Small intestine (tissue), 7 donors: Measurements from ENCODE around the gene PXK. TPM values are rescaled to one million over a fixed set of nuclear protein-coding genes. Genes with fewer than 3 reads are reported as not detected.
"Not testable (repeated sequence)": the region's sequence is repeated elsewhere in the genome, so short reads cannot be mapped to it uniquely, and the experiment has no call there.

Experiments used
- DNase-seq, 2 donors: peaks; one replicate each; pipeline versions ENCODE4 v3.0.0 to v3.0.0-alpha.2; 2013
- FAIRE-seq: peaks from 2 replicates; lab custom pipeline; 2012; peaks lifted over from hg19 to GRCh38; lab: Jason Lieb, UNC
- H3K27ac ChIP-seq, 3 donors: one replicate each; pipeline ENCODE4 v1.5.1; 2013; ENCODE audit warnings: low read length in 2 of 3, mild to moderate bottlenecking in 2 of 3, control low read depth in 1 of 3, inconsistent platforms in 1 of 3, low read depth in 1 of 3, moderate library complexity in 1 of 3
- H3K27me3 ChIP-seq, 3 donors: one replicate each; pipeline ENCODE4 v1.6.1; 2013; ENCODE audit warnings: low read length in 3 of 3, inconsistent platforms in 1 of 3; ENCODE audit not compliant: control insufficient read depth in 3 of 3, insufficient read depth in 3 of 3
- H3K36me3 ChIP-seq, 3 donors: one replicate each; pipeline ENCODE4 v1.6.1; 2013; ENCODE audit warnings: low read length in 3 of 3, inconsistent platforms in 1 of 3, low read depth in 1 of 3, mild to moderate bottlenecking in 1 of 3, moderate library complexity in 1 of 3; ENCODE audit not compliant: control insufficient read depth in 3 of 3, insufficient read depth in 2 of 3
- H3K4me1 ChIP-seq, 3 donors: one replicate each; pipeline ENCODE4 v1.6.1; 2013; ENCODE audit warnings: low read length in 2 of 3, inconsistent platforms in 1 of 3, low read depth in 1 of 3, mild to moderate bottlenecking in 1 of 3, moderate library complexity in 1 of 3; ENCODE audit not compliant: control insufficient read depth in 3 of 3, insufficient read depth in 2 of 3
- H3K4me3 ChIP-seq, 3 donors: one replicate each; pipeline ENCODE4 v1.5.1; 2013; ENCODE audit warnings: low read length in 3 of 3, control low read depth in 1 of 3, inconsistent platforms in 1 of 3, low read depth in 1 of 3, mild to moderate bottlenecking in 1 of 3, moderate library complexity in 1 of 3
- H3K9me3 ChIP-seq, 2 donors: one replicate each; pipeline ENCODE4 v1.6.1; 2013; ENCODE audit warnings: low read depth in 1 of 2, low read length in 1 of 2; ENCODE audit not compliant: control insufficient read depth in 2 of 2, insufficient read depth in 1 of 2
- WGBS, 3 donors: extraction: QIAGEN DNeasy Blood & Tissue Kit; methylation state at CpG; one replicate each; pipeline ENCODE4 v1.1.7; 2013; 5-methylcytosine and 5-hydroxymethylcytosine counted together
- polyA plus RNA-seq, 4 donors: library from polyadenylated mRNA; stranded (reverse) in 3 of 4; unstranded in 1 of 4; fragments of 200-250 nt in 3 of 4; fragments of 120-200 nt in 1 of 4; gene quantifications; one replicate each; pipeline versions ENCODE4 v1.2.1 to v1.2.3, GENCODE V29; 2013
- donor health status: healthy with polysubstance abuse.
- donor health status: control.
- donor health status: control.
- donor health status: Bipolar disorder and iron deficiency.
- donor health status: healthy.

The PXK gene
- polyA plus RNA-seq, 4 donors = 5.1 to 14.2 (median 9.2) TPM

GRCh38 chr3:58334506-58334884, 1.8 kb downstream of the PXK start:
- H3K36me3 ChIP-seq = no peaks in the 10 kb centered on the region
- H3K27ac ChIP-seq = peak overlapping the region in 1 of 3 donors; percentile 56
- WGBS, 3 donors = 38 to 50% (median 47%) methylated on average over 1 of the region's 1 CpG
- DNase-seq (no peak), FAIRE-seq (no peak)
- H3K4me3 ChIP-seq = no peak overlapping the region
- H3K27me3 ChIP-seq = peaks cover 0 to 10% (median 0%) of the 10 kb centered on the region in 3 donors
- peaks cover 0 to 2% (median 0%) of the 10 kb centered on the region in 3 donors for H3K4me1 ChIP-seq
- no peaks in the 10 kb centered on the region for H3K9me3 ChIP-seq

DNA sequence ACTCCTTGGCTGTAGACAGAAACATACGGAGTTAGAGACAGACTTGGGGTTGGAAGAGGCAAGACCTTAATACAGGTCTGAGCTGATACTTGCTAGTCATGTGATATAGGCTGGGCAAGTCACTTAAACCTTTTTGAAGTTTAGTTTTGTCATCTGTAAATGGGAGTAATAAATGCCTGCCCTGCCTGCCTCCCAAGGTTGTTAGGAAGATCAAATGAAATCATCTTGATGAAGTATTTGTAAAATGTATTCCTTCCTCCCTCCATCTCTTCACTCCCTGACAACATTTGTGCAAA, 2.9 kb downstream of the PXK start:
- H3K4me1 ChIP-seq = peaks cover 0 to 2% (median 0%) of the 10 kb centered on the region in 3 donors
- H3K27me3 ChIP-seq = peaks cover 0 to 10% (median 0%) of the 10 kb centered on the region in 3 donors
- no peak for FAIRE-seq
- H3K36me3 ChIP-seq = no peaks in the 10 kb centered on the region
- H3K4me3 ChIP-seq = no peak overlapping the region
- 41 to 54% (median 48%) methylated on average over 1 of the region's 1 CpG for WGBS, 3 donors
- DNase-seq = no peak
- H3K9me3 ChIP-seq = no peaks in the 10 kb centered on the region
- peak overlapping the region in 2 of 3 donors; percentile 16 to 28 for H3K27ac ChIP-seq

- DNase-seq = no peak
- Histone ChIP-seq H3K36me3 (peaks cover 0 to 3% (median 0%) of the 10 kb centered on the region in 3 donors), H3K4me3 (no peak overlapping the region), H3K27ac (no peak overlapping the region), H3K9me3 (no peaks in the 10 kb centered on the region), H3K27me3 (peaks cover 0 to 5% (median 0%) of the 10 kb centered on the region in 3 donors), H3K4me1 (peaks cover 0 to 2% (median 0%) of the 10 kb centered on the region in 3 donors)
- 97 to 98% (median 98%) methylated on average over 3 of the region's 3 CpGs for WGBS, 3 donors
- no peak for FAIRE-seq
These were observed 3.6 kb downstream of the PXK start for GRCh38 chr3:58336135-58336882.

GRCh38 chr3:58337190-58337589, 4.5 kb downstream of the PXK start:
- Histone ChIP-seq H3K4me1 (peaks cover 0 to 2% (median 0%) of the 10 kb centered on the region in 3 donors), H3K9me3 (no peaks in the 10 kb centered on the region), H3K36me3 (peaks cover 0 to 3% (median 0%) of the 10 kb centered on the region in 3 donors), H3K27me3 (no peaks in the 10 kb centered on the region), H3K27ac (no peak overlapping the region), H3K4me3 (no peak overlapping the region)
- 91 to 95% (median 92%) methylated on average over 1 of the region's 1 CpG for WGBS, 3 donors
- FAIRE-seq (no peak), DNase-seq (no peak)

DNA sequence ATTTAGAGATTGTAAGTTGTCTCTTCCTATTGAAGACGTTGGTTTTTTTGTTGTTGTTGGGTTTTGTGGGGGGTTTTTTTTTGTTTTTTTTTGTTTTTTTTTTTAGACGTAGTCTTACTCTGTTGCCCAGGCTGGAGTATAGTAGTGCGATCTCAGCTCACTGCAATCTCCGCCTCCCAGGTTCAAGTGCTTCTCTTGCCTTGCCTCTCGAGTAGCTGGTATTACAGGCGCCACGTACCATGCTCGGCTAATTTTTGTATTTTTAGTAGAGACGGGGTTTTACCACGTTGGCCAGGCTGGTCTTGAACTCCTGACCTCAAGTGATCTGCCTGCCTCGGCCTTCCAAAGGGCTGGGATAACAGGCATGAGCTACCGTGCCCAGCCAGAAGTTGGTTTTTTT, 6.5 kb downstream of the PXK start:
- not testable (repeated sequence) for H3K9me3 ChIP-seq, H3K27me3 ChIP-seq, DNase-seq, H3K36me3 ChIP-seq, H3K27ac ChIP-seq, H3K4me3 ChIP-seq, H3K4me1 ChIP-seq, FAIRE-seq
- WGBS, 3 donors = 89 to 98% (median 90%) methylated on average over 12 of the region's 12 CpGs

- FAIRE-seq (no peak), DNase-seq (no peak)
- Histone ChIP-seq H3K4me1 (peaks cover 0 to 6% (median 0%) of the 10 kb centered on the region in 3 donors), H3K4me3 (no peak overlapping the region), H3K27me3 (no peaks in the 10 kb centered on the region), H3K27ac (no peak overlapping the region), H3K36me3 (peaks cover 0 to 3% (median 0%) of the 10 kb centered on the region in 3 donors), H3K9me3 (no peaks in the 10 kb centered on the region)
- 91 to 98% (median 92%) methylated on average over 3 of the region's 3 CpGs for WGBS, 3 donors
These were observed 8.0 kb downstream of the PXK start for GRCh38 chr3:58340594-58341244.

DNA sequence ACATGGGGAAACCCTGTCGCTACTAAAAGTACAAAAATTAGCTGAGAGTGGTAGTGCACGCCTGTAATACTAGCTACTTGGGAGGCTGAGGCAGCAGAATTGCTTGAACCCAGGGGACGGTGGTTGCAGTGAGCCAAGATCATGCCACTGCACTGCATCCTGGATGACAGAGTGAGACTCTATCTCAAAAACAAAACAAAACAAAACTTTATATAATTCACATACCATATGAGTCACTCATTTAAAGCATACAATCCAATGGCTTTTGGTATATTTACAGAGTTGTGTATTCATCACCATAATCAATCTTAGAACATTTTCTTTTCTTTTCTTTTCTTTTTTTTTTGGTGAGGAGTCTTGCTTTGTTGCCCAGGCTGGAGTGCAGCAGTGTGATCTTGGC, 8.7 kb downstream of the PXK start:
- Histone ChIP-seq H3K36me3 (peaks cover 0 to 3% (median 0%) of the 10 kb centered on the region in 3 donors), H3K4me1 (peaks cover 0 to 6% (median 0%) of the 10 kb centered on the region in 3 donors), H3K9me3 (no peaks in the 10 kb centered on the region), H3K27me3 (no peaks in the 10 kb centered on the region), H3K4me3 (no peak overlapping the region), H3K27ac (no peak overlapping the region)
- WGBS, 3 donors = 81 to 96% (median 93%) methylated on average over 3 of the region's 3 CpGs
- DNase-seq (no peak), FAIRE-seq (no peak)

DNA sequence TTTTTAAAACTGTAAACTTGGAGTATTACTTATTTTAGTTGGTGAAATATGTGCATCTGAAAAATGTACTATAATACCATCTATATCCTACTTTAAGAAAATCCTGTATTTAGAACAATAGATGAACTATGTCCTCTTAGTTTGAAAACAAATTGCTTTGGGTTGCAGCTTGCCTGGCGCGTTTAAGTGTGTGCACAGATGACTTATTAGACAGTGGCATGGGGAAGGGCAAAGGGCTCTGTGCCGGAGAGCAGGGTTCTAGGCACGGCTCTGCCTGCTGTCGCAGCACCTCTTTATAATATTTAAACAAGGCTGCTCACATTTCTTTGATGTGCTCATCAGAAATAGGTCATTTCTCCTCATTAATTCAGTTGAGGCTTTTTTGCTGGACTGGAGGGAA, 10.0 kb downstream of the PXK start:
- Histone ChIP-seq H3K4me1 (peaks cover 0 to 6% (median 0%) of the 10 kb centered on the region in 3 donors), H3K27ac (no peak overlapping the region), H3K36me3 (peaks cover 0 to 3% (median 0%) of the 10 kb centered on the region in 3 donors), H3K9me3 (no peaks in the 10 kb centered on the region), H3K27me3 (no peaks in the 10 kb centered on the region), H3K4me3 (no peak overlapping the region)
- FAIRE-seq = no peak
- WGBS, 3 donors = 30 to 59% (median 46%) methylated on average over 5 of the region's 5 CpGs
- DNase-seq = peak; percentile 32 to 61
